Measurements from ENCODE around the gene ACOX3.

DNA sequence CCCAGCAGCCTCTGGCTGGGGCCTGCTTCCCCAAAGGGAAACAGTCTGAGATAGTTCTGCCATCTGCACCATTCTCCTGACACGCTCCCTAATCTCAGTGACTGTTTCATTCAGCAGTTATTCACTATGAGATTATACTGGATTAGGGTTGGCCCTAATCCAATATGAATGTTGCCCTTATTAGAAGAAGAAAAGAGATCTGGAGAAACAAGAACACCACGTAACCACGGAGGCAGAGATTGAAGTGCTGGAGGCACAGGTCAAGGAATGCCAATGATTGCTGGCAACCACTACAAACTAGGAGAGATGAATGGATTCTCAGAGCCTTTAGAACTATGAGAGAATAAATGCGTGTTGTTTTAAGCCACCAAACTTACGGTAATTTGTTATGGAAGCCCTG lies 7.4 kb downstream of the ACOX3 start:
- TF ChIP-seq POLR2A (IDR thresholded peaks at IDR 0.05; ENCODE audit: low read length) (no peak), GATA1 (IDR thresholded peaks at IDR 0.05; ENCODE audit: low read depth, low read length) (no peak)

Data from erythroblast (primary cell).